Activated CD8-positive, alpha-beta memory T cell treated with anti-CD3 and anti-CD28 coated beads, Interleukin-2, amount 50 U/mL, for 1 hour (primary cell): ENCODE measurements around the gene PRKAR1A.

Source experiments
- DNase-seq: peaks from one replicate; pipeline ENCODE4 v3.0.0-alpha.2; 2020; ENCODE audit errors: extremely low read depth

PRKAR1A gene

GRCh38 chr17:68600067-68600930, 88.1 kb downstream of the PRKAR1A start:
- no peak for DNase-seq
